ENCODE results near the gene MAGI1.

The MAGI1 gene

DNA sequence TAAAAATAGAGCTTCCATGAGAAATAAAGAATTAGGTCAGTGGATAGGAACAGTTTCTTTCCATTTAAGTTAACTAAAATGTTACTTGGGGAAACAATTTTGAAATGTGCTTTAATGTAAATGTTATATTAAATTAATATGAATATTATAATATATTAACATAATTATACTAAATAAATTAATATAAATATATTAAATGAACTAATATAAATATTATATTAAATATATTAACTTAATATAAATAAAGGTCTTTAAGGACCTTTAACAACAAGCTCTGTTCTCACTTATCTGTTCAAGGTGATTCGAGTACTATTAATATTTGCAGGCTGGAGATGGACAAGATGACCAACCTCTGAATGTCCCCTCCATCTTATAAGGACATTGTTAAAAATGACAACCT, 100.6 kb downstream of the MAGI1 start:
- peaks cover 3% of the 10 kb centered on the region for H3K27me3 Mint-ChIP-seq
- H3K4me3 Mint-ChIP-seq, result no peak overlapping the region
- peaks cover 3% of the 10 kb centered on the region for H3K9me3 Mint-ChIP-seq (ENCODE audit: low read depth)
- H3K27ac Mint-ChIP-seq, result no peak overlapping the region
- H3K36me3 Mint-ChIP-seq, result no peaks in the 10 kb centered on the region
- H3K4me1 Mint-ChIP-seq (ENCODE audit: low read depth), result no peaks in the 10 kb centered on the region

DNA sequence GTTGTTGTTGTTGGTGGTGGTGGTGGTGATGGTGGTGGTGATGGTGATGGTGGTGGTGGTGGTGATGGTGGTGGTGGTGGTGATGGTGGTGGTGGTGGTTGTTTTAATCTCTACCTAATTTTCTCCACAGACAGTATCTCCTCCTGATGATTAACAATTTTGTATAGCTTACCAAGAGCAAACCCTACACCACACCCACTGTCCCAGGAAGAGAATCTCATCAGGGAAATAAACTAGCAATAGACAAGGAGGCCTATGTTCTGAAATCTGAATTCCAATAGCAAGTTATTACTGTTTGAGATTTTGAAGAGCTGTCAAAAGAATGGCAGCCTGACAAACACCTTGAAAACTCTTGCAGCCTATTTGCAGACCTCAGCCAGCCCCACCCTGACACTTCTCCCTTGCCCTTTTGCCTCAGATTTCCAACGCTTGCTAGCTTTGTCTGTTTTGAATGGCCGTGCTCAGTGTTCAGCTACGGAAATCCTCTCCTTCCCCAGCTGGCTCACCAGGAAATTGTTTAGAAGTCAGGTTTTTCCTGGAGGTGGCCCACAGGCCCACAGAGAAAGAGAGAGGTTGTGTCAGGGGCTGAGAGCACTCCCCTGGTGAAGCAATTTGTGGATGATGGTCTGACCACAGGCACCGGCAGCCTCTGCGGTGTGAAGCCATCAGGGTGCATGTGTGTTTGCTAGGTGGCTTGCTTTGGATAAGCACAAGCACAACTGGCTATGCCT, 101.6 kb downstream of the MAGI1 start:
- no peak overlapping the region for H3K27ac Mint-ChIP-seq
- H3K27me3 Mint-ChIP-seq, result peaks cover 3% of the 10 kb centered on the region
- no peaks in the 10 kb centered on the region for H3K4me1 Mint-ChIP-seq (ENCODE audit: low read depth)
- no peaks in the 10 kb centered on the region for H3K36me3 Mint-ChIP-seq
- H3K9me3 Mint-ChIP-seq (ENCODE audit: low read depth), result peaks cover 3% of the 10 kb centered on the region
- H3K4me3 Mint-ChIP-seq, result no peak overlapping the region

DNA sequence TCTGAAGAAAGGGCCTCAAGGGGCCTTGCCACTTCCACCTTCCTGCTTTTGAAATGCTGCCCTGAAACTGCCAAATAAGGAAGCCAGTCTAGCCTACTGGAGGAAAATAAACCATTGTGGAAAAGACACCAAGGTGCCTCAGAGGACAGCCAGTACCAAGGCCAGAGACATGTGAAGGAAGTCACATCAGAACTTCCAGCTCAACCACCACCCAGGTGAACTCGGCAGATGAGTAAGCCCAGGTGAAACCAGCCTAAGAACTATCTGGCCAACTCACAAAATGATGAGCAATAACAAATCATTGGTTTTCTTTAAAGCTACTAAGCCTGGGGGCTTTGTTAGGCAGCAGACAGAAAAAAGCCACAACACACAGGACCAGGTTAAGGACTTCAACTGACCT, 103.0 kb downstream of the MAGI1 start:
- H3K27ac Mint-ChIP-seq, result no peak overlapping the region
- H3K27me3 Mint-ChIP-seq, result peaks cover 3% of the 10 kb centered on the region
- no peaks in the 10 kb centered on the region for H3K4me1 Mint-ChIP-seq (ENCODE audit: low read depth)
- peaks cover 8% of the 10 kb centered on the region for H3K9me3 Mint-ChIP-seq (ENCODE audit: low read depth)
- no peaks in the 10 kb centered on the region for H3K36me3 Mint-ChIP-seq
- no peak overlapping the region for H3K4me3 Mint-ChIP-seq

DNA sequence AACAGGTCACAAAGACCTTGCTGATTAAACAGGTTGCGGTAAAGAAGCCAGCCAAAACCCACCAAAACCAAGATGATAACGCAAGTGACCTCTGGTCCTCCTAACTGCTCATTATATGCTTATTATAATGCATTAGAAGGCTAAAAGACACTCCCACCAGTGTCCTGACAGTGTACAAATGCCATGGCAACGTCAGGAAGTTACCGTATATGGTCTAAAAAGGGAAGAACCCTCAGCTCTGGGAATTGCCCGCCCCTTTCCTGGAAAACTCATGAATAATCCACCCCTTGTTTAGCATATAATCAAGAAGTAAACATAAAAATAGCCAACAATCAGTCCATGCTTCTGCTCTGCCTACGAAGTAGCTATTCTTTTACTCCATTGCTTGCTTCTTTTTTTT, 108.1 kb downstream of the MAGI1 start:
- peaks cover 1% of the 10 kb centered on the region for H3K27me3 Mint-ChIP-seq
- no peak overlapping the region for H3K27ac Mint-ChIP-seq
- H3K36me3 Mint-ChIP-seq, result no peaks in the 10 kb centered on the region
- no peaks in the 10 kb centered on the region for H3K4me1 Mint-ChIP-seq (ENCODE audit: low read depth)
- peaks cover 8% of the 10 kb centered on the region for H3K9me3 Mint-ChIP-seq (ENCODE audit: low read depth)
- no peak overlapping the region for H3K4me3 Mint-ChIP-seq

DNA sequence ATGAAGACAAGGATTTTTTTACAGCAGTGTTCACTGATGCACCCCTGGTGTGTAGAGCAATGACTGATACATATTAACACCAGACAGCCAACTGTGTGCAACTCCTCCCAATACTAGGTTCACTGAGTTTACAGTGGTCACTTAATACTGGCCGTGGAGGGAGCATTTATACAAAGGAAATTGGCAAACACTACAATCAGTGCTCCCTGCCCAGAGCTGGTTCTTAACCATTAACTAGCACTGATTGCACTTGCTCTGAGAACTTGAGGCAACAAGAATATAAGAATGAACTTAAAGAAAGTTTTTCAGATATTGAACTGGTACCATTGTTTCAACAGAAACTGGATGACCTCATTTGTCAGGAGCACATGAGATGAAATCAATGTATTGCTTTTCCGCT, 110.6 kb downstream of the MAGI1 start:
- Mint-ChIP-seq H3K36me3 (no peaks in the 10 kb centered on the region), H3K4me3 (no peak overlapping the region), H3K4me1 (ENCODE audit: low read depth) (no peaks in the 10 kb centered on the region), H3K27ac (no peak overlapping the region), H3K9me3 (ENCODE audit: low read depth) (peaks cover 5% of the 10 kb centered on the region), H3K27me3 (peaks cover 4% of the 10 kb centered on the region)

DNA sequence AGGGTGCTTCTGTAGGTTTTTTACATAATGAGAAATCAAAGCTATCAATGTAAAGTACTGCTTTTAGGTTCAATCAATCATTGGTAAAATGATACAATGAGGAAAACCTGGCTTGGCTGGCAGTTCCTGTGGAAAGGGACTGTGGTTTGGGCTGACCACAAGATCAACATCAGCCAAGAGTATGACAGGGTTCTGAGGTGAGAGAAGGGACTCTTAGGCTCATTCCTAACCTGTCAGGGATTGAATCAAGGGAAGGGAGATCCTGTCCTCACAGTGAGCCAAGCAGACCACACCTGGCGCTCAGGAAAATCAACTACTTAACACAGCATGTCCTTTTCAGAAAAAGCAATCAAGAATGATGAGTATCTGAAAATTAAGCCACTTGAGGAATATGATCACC, 111.1 kb downstream of the MAGI1 start:
- peaks cover 4% of the 10 kb centered on the region for H3K27me3 Mint-ChIP-seq

DNA sequence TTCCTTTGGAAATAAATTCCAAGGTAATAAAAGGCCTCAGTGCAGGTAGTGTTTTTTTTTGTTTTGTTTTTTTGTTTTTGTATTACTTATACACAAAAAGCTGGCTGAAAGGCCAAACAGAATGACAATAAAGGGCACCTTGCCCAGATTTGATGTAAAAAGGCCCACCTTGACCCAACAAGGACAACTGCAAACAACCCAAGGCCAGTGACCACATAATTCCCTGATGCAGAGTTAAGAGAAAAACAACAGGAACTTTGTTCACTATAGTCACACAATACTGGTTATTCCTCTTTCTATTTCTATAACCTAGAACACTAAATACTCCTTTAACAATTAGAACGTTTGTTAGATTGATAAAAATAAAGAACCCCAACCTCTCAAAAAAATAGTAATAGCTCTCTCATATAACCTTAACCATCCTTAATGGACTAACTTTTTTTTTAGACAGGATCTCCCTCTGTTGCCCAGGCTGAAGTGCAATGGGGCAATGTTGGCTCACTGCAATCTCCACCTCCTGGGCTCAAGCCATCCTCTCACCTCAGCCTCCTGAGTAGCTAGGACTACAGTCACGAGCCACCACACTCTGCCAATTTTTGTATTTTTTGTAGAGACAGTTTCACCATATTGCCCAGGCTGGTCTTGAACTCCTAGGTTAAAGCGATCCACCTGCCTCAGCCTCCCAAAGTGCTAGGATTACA, 113.3 kb downstream of the MAGI1 start:
- Mint-ChIP-seq H3K36me3 (no peaks in the 10 kb centered on the region), H3K9me3 (ENCODE audit: low read depth) (no peaks in the 10 kb centered on the region), H3K4me3 (no peak overlapping the region), H3K27ac (no peak overlapping the region), H3K27me3 (peaks cover 4% of the 10 kb centered on the region), H3K4me1 (ENCODE audit: low read depth) (no peaks in the 10 kb centered on the region)

More for the DNA sequence above, 111.1 kb downstream of the MAGI1 start:
- Mint-ChIP-seq H3K27ac (no peak overlapping the region), H3K36me3 (no peaks in the 10 kb centered on the region), H3K4me1 (ENCODE audit: low read depth) (no peaks in the 10 kb centered on the region), H3K4me3 (no peak overlapping the region), H3K9me3 (ENCODE audit: low read depth) (peaks cover 5% of the 10 kb centered on the region)

DNA sequence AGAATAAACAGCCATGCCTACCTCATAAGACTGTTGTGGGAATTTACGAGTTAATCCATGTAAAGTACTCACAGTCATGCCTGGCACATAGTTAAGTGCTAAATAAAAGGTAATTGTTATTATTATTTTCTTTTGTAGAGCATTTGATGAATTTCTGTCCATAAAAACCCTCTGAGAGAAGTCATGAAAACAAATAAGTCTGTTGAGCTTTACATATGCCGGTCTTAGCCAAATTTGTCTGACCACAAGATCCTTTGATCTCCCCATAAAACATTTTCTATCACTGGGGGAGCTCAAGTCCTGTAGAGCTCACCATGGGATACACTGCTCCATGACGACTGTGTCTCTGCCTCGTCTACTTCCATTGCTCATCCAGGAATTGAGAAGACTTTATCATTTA, 114.0 kb downstream of the MAGI1 start:
- Mint-ChIP-seq H3K9me3 (ENCODE audit: low read depth) (no peaks in the 10 kb centered on the region), H3K36me3 (no peaks in the 10 kb centered on the region), H3K27ac (no peak overlapping the region), H3K4me3 (no peak overlapping the region), H3K27me3 (peaks cover 4% of the 10 kb centered on the region), H3K4me1 (ENCODE audit: low read depth) (no peaks in the 10 kb centered on the region)

DNA sequence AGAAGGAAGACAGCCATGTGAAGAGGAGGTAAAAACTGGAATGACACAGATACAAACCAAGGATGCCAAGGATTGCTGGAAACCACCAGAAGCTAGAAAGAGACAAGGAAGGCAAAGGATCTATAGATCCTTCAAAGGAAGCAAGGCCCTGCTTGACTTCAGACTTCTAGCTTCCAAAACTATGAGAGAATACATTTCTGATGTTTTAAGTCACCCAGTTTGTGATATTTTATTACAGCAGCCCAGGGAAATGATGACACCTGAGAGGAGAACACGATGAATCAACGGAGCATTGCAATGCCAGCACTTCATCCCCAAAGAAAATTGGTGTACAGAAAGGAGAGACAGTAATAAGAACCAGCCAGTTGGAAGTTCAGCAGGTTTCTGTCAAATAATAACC, 116.3 kb downstream of the MAGI1 start:
- H3K36me3 Mint-ChIP-seq, result no peaks in the 10 kb centered on the region
- H3K4me3 Mint-ChIP-seq, result no peak overlapping the region
- H3K27ac Mint-ChIP-seq, result no peak overlapping the region
- H3K27me3 Mint-ChIP-seq, result peaks cover 3% of the 10 kb centered on the region
- peaks cover 2% of the 10 kb centered on the region for H3K9me3 Mint-ChIP-seq (ENCODE audit: low read depth)
- H3K4me1 Mint-ChIP-seq (ENCODE audit: low read depth), result no peaks in the 10 kb centered on the region

DNA sequence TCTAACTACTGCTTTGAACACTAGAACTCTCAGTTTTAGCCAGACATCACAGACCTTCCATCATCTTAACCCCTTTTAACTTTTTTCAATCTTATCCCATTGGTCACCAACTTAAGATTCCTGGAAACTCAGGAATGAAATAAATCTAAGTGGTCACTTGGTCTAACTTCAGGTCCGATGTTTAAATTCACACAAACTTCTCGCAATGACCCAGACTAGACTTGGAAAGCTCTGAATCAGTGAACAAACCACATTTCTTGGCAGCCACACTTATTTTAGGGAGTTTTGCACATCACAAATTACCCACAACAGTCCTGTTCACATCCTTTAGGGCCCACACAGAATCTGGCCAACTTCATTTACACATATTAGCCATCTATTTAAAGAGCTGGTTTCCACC, 118.9 kb downstream of the MAGI1 start:
- H3K4me1 Mint-ChIP-seq (ENCODE audit: low read depth), result no peaks in the 10 kb centered on the region
- H3K36me3 Mint-ChIP-seq, result no peaks in the 10 kb centered on the region
- peaks cover 3% of the 10 kb centered on the region for H3K27me3 Mint-ChIP-seq
- H3K4me3 Mint-ChIP-seq, result no peak overlapping the region
- no peak overlapping the region for H3K27ac Mint-ChIP-seq
- H3K9me3 Mint-ChIP-seq (ENCODE audit: low read depth), result peaks cover 3% of the 10 kb centered on the region

DNA sequence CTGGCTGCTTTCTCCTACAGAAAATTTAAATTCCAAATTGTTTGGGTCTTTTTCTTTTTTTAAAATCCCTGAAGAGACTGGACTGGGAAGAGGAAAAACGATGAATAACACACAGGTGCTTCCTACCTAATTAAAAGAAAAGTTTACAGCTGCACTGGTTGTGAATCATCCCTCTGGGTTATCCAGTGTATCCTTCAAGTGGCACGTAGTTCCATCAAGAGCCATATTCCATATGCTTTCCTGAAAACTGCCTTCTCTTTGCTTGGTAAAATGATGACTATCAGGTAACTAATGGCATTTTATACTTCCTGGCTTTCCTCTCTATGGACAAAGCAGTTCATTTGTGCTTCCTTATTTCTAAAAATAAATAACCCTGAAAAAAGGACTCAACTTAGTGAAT, 123.2 kb downstream of the MAGI1 start:
- H3K4me1 Mint-ChIP-seq (ENCODE audit: low read depth), result no peaks in the 10 kb centered on the region
- no peaks in the 10 kb centered on the region for H3K36me3 Mint-ChIP-seq
- H3K27me3 Mint-ChIP-seq, result no peaks in the 10 kb centered on the region
- H3K4me3 Mint-ChIP-seq, result no peak overlapping the region
- peaks cover 3% of the 10 kb centered on the region for H3K9me3 Mint-ChIP-seq (ENCODE audit: low read depth)
- no peak overlapping the region for H3K27ac Mint-ChIP-seq

DNA sequence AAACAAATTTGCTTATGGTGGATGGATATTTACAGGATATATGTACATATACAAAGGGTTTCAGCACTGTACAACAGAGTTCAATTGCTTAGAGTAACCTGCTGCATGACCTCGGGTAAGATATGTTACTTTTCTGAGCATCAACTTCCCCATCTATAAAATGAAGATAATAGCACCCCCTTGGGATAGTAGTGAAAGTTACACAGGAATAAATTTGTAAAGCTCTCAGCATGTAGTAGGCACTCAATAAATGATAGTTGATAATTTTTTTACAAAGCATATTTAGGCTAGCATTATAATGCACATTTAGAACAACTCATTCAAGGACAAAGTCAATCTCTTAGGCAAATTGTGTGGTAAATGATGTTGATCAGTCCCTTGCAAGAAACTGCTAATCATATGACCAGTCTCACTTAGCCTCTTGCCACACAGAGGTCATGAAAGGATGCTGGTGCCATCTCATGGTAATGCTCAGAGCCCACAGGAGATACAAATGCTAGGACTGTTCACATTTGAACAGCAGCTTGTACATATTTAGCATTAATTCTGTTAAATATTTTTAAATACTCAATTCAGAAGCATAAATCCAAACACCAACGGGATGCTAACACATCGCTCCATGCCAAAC, 123.9 kb downstream of the MAGI1 start:
- Mint-ChIP-seq H3K4me1 (ENCODE audit: low read depth) (no peaks in the 10 kb centered on the region), H3K4me3 (no peak overlapping the region), H3K9me3 (ENCODE audit: low read depth) (peaks cover 3% of the 10 kb centered on the region), H3K36me3 (no peaks in the 10 kb centered on the region), H3K27ac (no peak overlapping the region), H3K27me3 (peaks cover 2% of the 10 kb centered on the region)

DNA sequence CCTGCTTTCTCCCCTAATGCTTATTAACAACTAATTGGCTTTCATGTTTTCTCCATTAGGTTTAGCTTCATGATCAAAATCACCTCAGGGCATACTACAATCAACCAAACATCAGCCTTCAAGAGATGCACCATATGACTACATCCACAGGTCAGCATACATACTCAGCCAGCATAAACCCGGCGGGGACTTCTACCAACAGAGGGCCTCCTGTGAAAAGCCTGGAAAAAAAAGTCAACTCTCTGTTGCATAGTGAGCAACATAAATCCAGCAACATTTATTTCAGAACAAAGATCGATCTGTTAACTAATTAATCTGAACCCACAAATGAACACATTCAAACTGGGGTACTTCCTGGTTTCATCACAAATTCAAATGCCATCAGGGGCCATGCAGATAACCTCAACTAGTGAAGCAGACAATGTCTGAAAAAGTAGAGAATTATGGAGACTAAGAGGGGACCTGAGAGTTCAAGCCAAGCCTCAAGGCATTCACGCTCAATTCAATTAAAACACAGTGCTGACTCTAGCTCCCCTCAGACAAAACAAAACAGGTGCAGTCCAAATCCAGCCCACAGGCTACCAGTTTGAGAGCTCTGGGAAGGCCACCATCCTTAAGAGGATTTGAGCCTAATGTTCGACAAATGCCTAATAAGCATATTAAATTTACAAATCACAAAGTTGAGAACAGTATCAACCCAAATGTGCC, 124.5 kb downstream of the MAGI1 start:
- Mint-ChIP-seq H3K36me3 (no peaks in the 10 kb centered on the region), H3K9me3 (ENCODE audit: low read depth) (peaks cover 3% of the 10 kb centered on the region), H3K27me3 (peaks cover 2% of the 10 kb centered on the region), H3K27ac (no peak overlapping the region), H3K4me3 (no peak overlapping the region), H3K4me1 (ENCODE audit: low read depth) (no peaks in the 10 kb centered on the region)

DNA sequence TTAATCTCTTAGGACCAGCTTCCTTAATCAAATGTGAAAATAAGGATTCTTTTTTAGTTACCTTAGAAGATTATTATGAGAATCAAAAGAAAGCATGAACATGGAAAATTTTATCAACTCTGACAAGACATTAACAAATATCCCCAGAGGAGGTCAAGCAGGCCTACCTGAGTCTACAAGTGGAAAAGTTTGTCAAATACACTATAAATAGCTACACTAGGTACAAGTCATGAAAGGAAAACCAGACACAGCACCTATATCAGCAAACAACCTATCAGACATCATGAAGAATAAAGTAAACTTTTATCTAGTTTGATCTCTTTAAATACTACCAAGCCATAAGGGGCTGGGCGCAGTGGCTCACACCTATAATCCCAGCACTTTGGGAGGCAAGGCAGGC, 126.1 kb downstream of the MAGI1 start:
- no peak overlapping the region for H3K27ac Mint-ChIP-seq
- peaks cover 3% of the 10 kb centered on the region for H3K9me3 Mint-ChIP-seq (ENCODE audit: low read depth)
- peaks cover 2% of the 10 kb centered on the region for H3K27me3 Mint-ChIP-seq
- no peaks in the 10 kb centered on the region for H3K4me1 Mint-ChIP-seq (ENCODE audit: low read depth)
- H3K36me3 Mint-ChIP-seq, result no peaks in the 10 kb centered on the region
- no peak overlapping the region for H3K4me3 Mint-ChIP-seq

DNA sequence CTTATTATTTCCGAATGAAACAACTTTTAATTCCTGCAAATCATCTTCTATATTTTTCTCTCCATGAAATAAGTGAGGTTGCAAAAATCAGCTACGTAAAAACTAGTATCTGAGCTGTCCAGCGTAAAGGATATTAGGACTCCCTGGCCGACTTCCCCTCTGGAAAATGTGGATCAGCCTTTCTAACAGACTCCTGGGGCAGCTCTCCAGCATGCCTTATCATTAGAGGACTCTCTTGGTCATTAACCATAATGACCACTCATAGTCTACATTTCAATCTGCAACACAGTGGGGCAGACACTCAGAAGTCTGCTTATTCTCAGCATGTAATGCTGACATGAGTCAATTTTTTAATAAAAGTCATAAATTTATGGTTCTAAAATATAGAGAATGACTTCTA, 130.1 kb downstream of the MAGI1 start:
- H3K9me3 Mint-ChIP-seq (ENCODE audit: low read depth), result no peaks in the 10 kb centered on the region
- H3K27ac Mint-ChIP-seq, result no peak overlapping the region
- no peak overlapping the region for H3K4me3 Mint-ChIP-seq
- H3K27me3 Mint-ChIP-seq, result peaks cover 2% of the 10 kb centered on the region
- H3K4me1 Mint-ChIP-seq (ENCODE audit: low read depth), result no peaks in the 10 kb centered on the region
- H3K36me3 Mint-ChIP-seq, result no peaks in the 10 kb centered on the region
